ENCODE measurements around the gene NAV3. TPM values are rescaled to one million over a fixed set of nuclear protein-coding genes. Genes with fewer than 3 reads are reported as not detected.

NAV3 gene
- total RNA-seq, 1 donor from 2014 or later, result not detected

- intact Hi-C loops (cut with micrococcal nuclease), result no loop called here
Observed at GRCh38 chr12:77980782-77981181, 150.1 kb downstream of the NAV3 start.

GRCh38 chr12:77983859-77984258 lies 153.2 kb downstream of the NAV3 start:
- intact Hi-C loops (cut with micrococcal nuclease), result no loop called here

DNA sequence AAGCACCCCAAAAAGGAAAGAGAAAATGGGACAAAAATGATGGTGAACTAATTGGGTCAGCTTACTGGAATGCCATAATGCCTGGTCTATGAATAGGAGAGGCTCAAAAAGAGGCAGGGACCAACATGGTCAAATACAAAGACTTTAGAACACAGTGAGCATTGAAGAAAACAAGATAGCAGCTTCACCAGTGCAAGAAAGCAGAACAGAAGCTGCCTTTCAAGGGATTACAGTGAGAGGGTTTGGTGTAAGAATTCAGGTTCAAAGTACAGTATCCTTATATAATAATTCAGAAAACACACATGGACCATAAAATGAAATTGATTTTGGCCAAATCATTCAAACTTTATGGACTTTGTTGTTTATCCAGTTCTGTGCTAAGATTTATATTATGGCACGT lies 162.1 kb downstream of the NAV3 start:
- intact Hi-C loops (cut with micrococcal nuclease), result no loop called here

GRCh38 chr12:77993658-77994057 lies 163.0 kb downstream of the NAV3 start:
- intact Hi-C loops (cut with micrococcal nuclease), result no loop called here

DNA sequence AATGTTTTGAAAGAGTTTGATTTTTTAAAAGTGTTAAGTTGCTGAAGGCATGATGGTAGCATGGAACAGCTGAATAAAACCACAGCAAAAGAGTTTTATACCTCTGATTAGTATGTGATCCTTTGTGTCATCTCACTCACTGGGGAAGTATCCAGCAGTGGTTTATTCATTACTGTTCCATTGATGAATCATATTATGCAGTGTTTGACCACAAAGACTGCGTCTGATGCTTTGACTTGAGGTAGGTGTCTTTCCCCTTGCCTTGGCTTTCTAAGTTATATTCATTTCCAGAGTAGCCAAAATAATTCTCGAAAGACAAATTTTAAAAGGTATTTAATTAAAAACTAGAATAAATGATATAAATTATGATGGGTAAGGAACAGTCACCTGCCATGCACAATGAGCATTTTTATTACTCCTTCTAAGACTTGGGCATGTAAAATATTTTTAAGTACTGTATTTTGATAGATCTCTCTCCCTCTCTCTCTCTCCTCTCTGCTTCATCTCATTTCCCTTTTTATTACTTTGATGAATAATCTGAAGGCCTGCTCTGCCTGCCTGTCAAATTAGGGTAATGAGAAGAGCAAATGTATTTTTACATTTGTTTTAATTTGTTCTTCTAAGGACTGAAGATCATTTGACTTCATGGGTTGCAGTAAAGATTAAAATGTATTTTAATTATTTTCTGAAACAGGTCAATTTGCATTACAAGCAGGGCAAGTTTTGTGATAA lies 164.9 kb downstream of the NAV3 start:
- intact Hi-C loops (cut with micrococcal nuclease), result no loop called here

DNA sequence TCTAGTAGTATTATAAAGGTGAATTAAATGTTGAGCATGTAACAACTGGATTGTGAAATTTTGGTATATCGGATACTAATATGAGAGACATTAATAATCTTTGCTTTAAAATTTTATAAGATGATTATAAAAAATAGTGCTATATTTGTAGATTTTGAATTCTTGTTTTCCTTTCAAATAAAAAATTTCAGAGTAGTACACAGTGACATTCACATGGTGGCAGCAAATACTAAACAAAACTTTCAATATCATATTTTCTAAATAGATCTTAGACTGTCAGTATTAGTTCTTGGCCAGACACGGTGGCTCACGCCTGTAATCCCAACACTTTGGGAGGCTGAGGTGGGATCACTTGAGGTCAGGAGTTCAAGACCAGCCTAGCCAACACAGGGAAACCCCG lies 166.0 kb downstream of the NAV3 start:
- intact Hi-C loops (cut with micrococcal nuclease), result no loop called here

DNA sequence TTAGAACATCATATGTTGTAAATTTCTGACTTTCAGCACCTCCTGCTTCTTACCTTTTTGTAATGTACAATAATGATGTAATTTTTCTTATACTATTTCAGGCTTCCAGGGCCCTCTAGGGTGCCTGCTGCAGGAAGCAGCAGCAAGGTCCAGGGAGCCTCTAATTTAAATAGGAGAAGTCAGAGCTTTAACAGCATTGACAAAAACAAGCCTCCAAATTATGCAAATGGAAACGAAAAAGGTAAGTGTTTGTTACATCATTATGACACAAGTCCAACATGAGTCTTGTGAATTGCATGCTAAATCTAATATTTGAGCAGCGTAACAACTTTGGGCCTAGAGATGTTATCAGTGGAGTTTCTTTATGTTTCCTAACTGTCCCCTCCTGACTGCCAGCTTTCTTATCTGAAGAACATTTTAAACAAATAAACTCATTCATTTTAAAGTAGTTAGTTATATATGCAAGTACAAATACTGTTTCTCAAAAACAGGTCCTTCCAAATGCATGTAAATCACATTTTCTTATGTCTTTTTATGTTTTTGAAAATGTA lies 167.6 kb downstream of the NAV3 start:
- intact Hi-C loops (cut with micrococcal nuclease), result no loop called here

- intact Hi-C loops (cut with micrococcal nuclease), result no loop called here
Observed at GRCh38 chr12:77999074-77999715, 168.5 kb downstream of the NAV3 start.

DNA sequence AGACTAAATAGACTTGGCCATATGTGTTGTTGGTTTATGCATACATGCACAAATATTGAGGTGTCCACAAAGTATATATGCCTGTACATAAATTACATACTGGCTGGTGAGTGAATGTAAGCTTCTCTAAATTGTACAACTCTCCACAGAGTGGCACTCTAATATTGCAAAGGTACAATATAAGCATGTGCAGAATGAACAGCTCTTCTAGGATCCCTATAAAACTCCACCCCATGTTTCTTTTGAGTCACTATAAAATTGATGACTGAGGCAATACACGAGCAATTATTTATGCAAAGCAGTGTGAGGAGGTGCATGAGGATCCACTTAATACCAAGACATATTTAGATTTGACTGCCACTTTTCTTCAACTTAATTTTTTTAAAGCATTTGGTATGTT lies 172.2 kb downstream of the NAV3 start:
- intact Hi-C loops (cut with micrococcal nuclease), result loop anchor here (10.0 kb wide), 1 partner anchor 1732 kb away; no protein-coding TSS in a partner anchor

- intact Hi-C loops (cut with micrococcal nuclease), result loop anchor here (10.0 kb wide), 1 partner anchor 1730 kb away; no protein-coding TSS in a partner anchor
Observed at GRCh38 chr12:78004249-78005093, 173.8 kb downstream of the NAV3 start.

DNA sequence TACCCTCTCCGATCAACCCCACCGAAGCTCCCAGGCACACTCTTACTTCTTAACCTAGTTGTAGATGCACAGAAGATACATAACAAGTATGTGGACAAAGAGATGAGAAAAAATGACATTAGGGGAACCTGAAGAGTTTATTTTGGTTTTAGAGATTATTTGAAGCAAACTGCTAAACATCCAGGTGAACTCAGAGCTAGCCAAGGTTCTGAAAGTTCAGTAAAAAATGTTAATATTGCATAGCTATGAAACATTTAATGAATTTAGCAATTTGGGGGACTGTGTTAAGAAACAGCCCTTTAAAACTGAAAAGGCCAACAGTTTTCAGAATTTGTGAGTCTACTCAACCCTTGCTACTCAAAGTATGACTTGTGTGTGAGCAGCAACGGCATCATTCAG lies 174.4 kb downstream of the NAV3 start:
- intact Hi-C loops (cut with micrococcal nuclease), result loop anchor here (10.0 kb wide), 1 partner anchor 1730 kb away; no protein-coding TSS in a partner anchor

DNA sequence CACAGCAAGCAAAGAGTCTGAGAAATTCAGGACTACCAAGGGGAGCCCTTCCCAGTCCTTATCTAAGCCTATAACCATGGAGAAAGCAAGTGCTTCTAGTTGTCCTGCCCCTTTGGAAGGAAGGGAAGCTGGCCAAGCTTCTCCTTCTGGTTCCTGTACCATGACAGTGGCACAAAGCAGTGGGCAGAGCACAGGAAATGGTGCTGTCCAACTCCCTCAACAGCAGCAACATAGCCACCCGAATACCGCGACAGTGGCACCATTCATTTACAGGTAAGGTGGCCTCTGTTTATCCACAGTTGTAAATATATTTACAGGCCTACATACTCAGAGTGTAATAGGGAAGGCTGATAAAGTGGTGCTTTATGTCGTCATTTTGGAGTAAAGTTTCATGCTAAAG lies 176.5 kb downstream of the NAV3 start:
- intact Hi-C loops (cut with micrococcal nuclease), result loop anchor here (10.0 kb wide), 1 partner anchor 1728 kb away; no protein-coding TSS in a partner anchor

DNA sequence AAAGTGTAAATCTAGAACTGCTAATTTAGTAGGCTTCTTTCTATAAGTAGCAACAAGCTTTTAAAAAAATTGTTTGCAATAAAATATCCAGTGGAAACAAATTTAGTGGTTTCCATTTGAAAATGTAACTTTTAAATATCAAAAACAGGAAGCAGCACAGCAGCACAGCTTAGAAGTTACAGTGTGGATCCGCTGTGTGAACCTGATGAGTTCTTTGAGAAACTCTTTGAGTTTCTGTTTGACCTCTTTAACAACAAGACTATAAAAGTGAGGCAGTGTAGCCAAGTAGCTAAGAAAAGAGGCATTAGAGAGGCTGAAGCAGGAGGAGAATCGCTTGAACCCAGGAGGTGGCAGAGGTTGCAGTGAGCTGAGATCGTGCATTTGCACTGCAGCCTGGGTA lies 178.3 kb downstream of the NAV3 start:
- intact Hi-C loops (cut with micrococcal nuclease), result loop anchor here (10.0 kb wide), 1 partner anchor 1726 kb away; no protein-coding TSS in a partner anchor

- intact Hi-C loops (cut with micrococcal nuclease), result no loop called here
Observed at GRCh38 chr12:78018171-78018910, 187.6 kb downstream of the NAV3 start.

DNA sequence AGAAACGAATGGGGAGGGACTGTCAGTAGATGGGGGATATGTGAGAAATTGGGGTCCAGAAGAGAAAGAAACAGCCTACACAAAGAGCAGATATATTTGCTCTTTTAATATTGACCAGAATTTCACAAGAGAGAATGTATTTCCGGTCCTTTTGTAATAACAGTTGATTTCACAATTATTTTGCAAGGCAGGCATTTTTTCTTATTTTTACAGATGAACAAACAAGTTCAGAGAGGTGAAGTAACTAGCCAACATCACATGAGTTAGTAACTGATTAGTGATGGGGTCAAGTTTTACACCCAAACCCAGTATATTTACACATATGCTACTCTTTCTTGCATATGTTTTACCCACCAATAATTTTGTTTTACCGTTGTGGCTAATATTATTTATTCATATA lies 188.2 kb downstream of the NAV3 start:
- intact Hi-C loops (cut with micrococcal nuclease), result no loop called here

GRCh38 chr12:78028426-78028825 lies 197.7 kb downstream of the NAV3 start:
- intact Hi-C loops (cut with micrococcal nuclease), result no loop called here

- intact Hi-C loops (cut with micrococcal nuclease), result no loop called here
Observed at GRCh38 chr12:78034025-78034424, 203.3 kb downstream of the NAV3 start.

DNA sequence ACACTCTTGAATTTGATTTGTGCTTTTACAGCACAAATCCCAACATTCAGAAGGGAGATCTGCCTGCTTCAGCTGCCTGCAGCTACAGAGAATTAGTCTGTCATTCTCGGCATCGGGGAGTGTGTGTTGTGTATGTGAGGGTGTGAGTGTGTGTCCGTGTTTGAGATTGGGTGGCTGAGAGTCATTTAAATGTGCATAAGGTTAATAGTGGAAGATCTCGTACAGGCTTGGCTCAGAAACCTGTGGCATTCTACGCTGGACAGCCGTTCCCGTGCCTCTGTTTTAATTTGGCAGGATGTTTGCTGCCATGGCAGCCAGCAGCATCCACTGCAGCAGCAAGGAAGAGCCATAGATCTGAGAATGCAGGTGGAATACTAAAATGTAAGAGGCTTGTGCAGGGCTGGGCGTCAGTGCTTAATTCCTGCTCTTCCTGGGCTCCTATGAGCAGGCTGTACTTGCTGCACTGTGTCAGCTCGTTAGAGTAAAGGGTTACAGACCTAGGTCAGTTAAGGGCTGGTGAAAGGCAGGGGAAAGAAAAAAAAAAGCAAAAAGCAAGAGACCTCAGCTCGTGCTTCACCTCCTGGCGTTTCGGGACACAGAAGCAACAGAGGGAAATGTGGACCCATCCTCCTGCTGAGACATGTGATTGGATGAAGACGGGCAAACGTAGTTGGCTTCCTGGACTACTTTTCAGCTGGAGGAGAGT lies 205.4 kb downstream of the NAV3 start:
- intact Hi-C loops (cut with micrococcal nuclease), result no loop called here

- intact Hi-C loops (cut with micrococcal nuclease), result no loop called here
Observed at GRCh38 chr12:78036874-78037273, 206.2 kb downstream of the NAV3 start.

- intact Hi-C loops (cut with micrococcal nuclease), result no loop called here
Observed at GRCh38 chr12:78037707-78038106, 207.0 kb downstream of the NAV3 start.

All from T-helper 1 cell treated with Interleukin-12 subunit alpha and Interleukin-12 subunit beta and Interleukin-4 antibody, amounts not matched to agents 30 ng/mL and 1 ng/mL, for 36 hours (primary cell).